ENCODE measurements around the gene ASF1A.
"Not testable (repeated sequence)": the region's sequence is repeated elsewhere in the genome, so short reads cannot be mapped to it uniquely, and the experiment has no call there.

The ASF1A gene

DNA sequence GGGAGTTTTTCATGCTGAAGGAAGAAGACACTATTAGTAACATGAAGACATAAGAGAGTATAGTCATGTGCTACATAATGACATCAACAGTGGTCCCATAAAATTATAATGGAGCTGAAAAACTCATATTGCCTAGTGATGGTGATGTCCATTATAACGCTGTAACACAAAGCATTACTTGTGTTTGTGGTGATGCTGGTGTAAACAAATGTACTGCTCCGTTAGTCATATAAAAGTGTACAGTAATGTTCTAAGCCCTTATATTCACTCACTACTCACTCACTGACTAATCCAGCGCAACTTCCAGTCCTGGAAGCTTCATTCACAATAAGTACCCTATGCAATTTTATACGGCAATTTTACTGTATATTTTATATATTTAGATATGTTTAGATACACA, 26.8 kb upstream of the ASF1A start:
- H3K9ac ChIP-seq (ENCODE audit: low read length): no peak overlapping the region
- no peaks in the 10 kb centered on the region for H3K27me3 ChIP-seq (ENCODE audit: low read length)
- H3K27ac ChIP-seq (ENCODE audit: low read depth, low read length): no peak overlapping the region
- TF ChIP-seq, protein P1, sequence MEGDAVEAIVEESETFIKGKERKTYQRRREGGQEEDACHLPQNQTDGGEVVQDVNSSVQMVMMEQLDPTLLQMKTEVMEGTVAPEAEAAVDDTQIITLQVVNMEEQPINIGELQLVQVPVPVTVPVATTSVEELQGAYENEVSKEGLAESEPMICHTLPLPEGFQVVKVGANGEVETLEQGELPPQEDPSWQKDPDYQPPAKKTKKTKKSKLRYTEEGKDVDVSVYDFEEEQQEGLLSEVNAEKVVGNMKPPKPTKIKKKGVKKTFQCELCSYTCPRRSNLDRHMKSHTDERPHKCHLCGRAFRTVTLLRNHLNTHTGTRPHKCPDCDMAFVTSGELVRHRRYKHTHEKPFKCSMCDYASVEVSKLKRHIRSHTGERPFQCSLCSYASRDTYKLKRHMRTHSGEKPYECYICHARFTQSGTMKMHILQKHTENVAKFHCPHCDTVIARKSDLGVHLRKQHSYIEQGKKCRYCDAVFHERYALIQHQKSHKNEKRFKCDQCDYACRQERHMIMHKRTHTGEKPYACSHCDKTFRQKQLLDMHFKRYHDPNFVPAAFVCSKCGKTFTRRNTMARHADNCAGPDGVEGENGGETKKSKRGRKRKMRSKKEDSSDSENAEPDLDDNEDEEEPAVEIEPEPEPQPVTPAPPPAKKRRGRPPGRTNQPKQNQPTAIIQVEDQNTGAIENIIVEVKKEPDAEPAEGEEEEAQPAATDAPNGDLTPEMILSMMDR (IDR thresholded peaks at IDR 0.05; ENCODE audit: insufficient read depth, low read length, poor library complexity, severe bottlenecking): no peak
- no peak for TF ChIP-seq EZH2phosphoT487 (conservative IDR thresholded peaks at IDR 0.05; ENCODE audit: low read length)
- H3K9me3 ChIP-seq (ENCODE audit: insufficient read depth, low read length): no peaks in the 10 kb centered on the region
- no peaks in the 10 kb centered on the region for H3F3A ChIP-seq (ENCODE audit: insufficient read depth)
- no peaks in the 10 kb centered on the region for H3K36me3 ChIP-seq (ENCODE audit: low read length)
- H3K4me3 ChIP-seq (ENCODE audit: insufficient read depth, low read length, poor library complexity, severe bottlenecking): no peak overlapping the region
- H3K79me2 ChIP-seq (ENCODE audit: insufficient read depth, low read length): peaks cover 22% of the 10 kb centered on the region
- H2AFZ ChIP-seq (ENCODE audit: low read depth, low read length, severe bottlenecking): no peak overlapping the region
- H4K20me1 ChIP-seq (ENCODE audit: low read depth, low read length): no peaks in the 10 kb centered on the region
- no peak overlapping the region for H3K4me2 ChIP-seq (ENCODE audit: low read depth, low read length, poor library complexity, severe bottlenecking)
- H3K9me2 ChIP-seq (replicated peaks; ENCODE audit: insufficient read depth, low read length): no peaks in the 10 kb centered on the region

DNA sequence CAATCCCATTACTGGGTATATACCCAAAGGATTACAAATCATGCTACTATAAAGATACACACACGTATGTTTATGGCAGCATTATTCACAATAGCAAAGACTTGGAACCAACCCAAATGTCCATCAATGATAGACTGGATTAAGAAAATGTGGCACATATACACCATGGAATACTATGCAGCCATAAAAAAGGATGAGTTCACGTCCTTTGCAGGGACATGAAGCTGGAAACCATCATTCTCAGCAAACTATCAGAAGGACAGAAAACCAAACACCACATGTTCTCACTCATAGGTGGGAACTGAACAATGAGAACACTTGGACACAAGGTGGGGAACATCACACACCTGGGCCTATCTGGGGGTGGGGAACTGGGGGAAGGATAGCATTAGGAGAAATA, 25.1 kb upstream of the ASF1A start:
- H3K79me2 ChIP-seq (ENCODE audit: insufficient read depth, low read length): peaks cover 19% of the 10 kb centered on the region
- not testable (repeated sequence) for H3K4me2 ChIP-seq (ENCODE audit: low read depth, low read length, poor library complexity, severe bottlenecking); H3K27me3 ChIP-seq (ENCODE audit: low read length); H3F3A ChIP-seq (ENCODE audit: insufficient read depth); H2AFZ ChIP-seq (ENCODE audit: low read depth, low read length, severe bottlenecking); H3K4me3 ChIP-seq (ENCODE audit: insufficient read depth, low read length, poor library complexity, severe bottlenecking); H3K9ac ChIP-seq (ENCODE audit: low read length); H3K9me2 ChIP-seq (replicated peaks; ENCODE audit: insufficient read depth, low read length); H3K27ac ChIP-seq (ENCODE audit: low read depth, low read length); H4K20me1 ChIP-seq (ENCODE audit: low read depth, low read length); H3K9me3 ChIP-seq (ENCODE audit: insufficient read depth, low read length); H3K36me3 ChIP-seq (ENCODE audit: low read length)

DNA sequence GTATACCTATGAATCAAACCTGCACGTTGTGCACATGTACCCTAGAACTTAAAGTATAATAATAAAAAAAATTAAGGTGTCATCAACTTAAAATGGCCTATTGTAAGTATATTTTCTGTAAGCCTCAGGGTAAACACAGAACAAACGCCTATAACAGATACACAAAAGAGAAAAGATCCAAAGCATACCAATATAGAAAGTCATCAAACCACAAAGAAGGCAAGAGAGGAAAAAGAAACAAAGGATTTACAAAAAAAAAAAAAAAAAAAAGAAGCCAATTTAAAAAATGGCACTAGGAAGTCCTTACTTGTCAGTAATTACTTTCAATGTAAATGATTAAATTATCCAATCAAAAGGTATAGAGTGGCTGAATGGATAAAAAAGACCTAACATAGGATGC, 24.6 kb upstream of the ASF1A start:
- Histone ChIP-seq H3K4me2 (ENCODE audit: low read depth, low read length, poor library complexity, severe bottlenecking) (no peak overlapping the region), H4K20me1 (ENCODE audit: low read depth, low read length) (no peaks in the 10 kb centered on the region), H3K36me3 (ENCODE audit: low read length) (no peaks in the 10 kb centered on the region), H3K9ac (ENCODE audit: low read length) (no peak overlapping the region), H3K79me2 (ENCODE audit: insufficient read depth, low read length) (peaks cover 18% of the 10 kb centered on the region), H3K27me3 (ENCODE audit: low read length) (no peaks in the 10 kb centered on the region), H2AFZ (ENCODE audit: low read depth, low read length, severe bottlenecking) (no peak overlapping the region), H3K27ac (ENCODE audit: low read depth, low read length) (no peak overlapping the region), H3K9me2 (replicated peaks; ENCODE audit: insufficient read depth, low read length) (no peaks in the 10 kb centered on the region), H3K4me3 (ENCODE audit: insufficient read depth, low read length, poor library complexity, severe bottlenecking) (no peak overlapping the region), H3F3A (ENCODE audit: insufficient read depth) (no peaks in the 10 kb centered on the region), H3K9me3 (ENCODE audit: insufficient read depth, low read length) (no peaks in the 10 kb centered on the region)
- TF ChIP-seq, protein P1 (IDR thresholded peaks at IDR 0.05; ENCODE audit: insufficient read depth, low read length, poor library complexity, severe bottlenecking): no peak
- no peak for TF ChIP-seq EZH2phosphoT487 (conservative IDR thresholded peaks at IDR 0.05; ENCODE audit: low read length)

DNA sequence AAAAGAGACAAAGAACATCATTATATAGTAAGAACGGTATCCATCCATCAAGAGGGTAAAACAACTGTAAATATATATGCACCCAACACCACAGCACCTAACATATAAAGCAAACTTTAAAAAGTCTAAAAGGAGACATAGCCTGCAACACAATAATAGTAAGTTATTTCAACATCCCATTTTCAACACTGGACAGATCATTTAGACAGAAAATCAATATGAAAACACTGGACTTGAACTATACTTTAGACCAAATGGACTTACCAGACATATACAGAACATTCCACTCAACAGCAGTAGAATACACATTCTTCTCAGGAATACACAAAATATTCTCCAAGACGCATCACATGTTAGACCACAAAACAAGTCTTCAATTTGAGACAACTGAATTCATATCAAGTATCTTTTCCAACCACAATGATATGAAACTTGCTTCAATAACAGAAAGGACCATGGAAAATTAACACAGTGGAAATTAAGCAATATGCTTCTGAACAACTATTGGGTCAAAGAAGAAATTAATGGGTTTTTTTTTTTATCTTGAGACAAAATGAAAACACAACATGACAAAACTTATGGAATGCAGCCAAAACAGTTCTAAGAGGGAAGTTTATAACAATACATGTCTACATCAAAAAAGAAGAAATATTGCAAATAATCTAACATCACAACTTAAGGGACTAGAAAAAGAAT, 23.9 kb upstream of the ASF1A start:
- Histone ChIP-seq H4K20me1 (ENCODE audit: low read depth, low read length) (no peaks in the 10 kb centered on the region), H3K9me3 (ENCODE audit: insufficient read depth, low read length) (no peaks in the 10 kb centered on the region), H2AFZ (ENCODE audit: low read depth, low read length, severe bottlenecking) (no peak overlapping the region), H3K9ac (ENCODE audit: low read length) (no peak overlapping the region), H3K79me2 (ENCODE audit: insufficient read depth, low read length) (peaks cover 16% of the 10 kb centered on the region), H3K36me3 (ENCODE audit: low read length) (no peaks in the 10 kb centered on the region), H3K27me3 (ENCODE audit: low read length) (no peaks in the 10 kb centered on the region), H3K4me3 (ENCODE audit: insufficient read depth, low read length, poor library complexity, severe bottlenecking) (no peak overlapping the region), H3K4me2 (ENCODE audit: low read depth, low read length, poor library complexity, severe bottlenecking) (no peak overlapping the region), H3F3A (ENCODE audit: insufficient read depth) (no peaks in the 10 kb centered on the region), H3K27ac (ENCODE audit: low read depth, low read length) (no peak overlapping the region), H3K9me2 (replicated peaks; ENCODE audit: insufficient read depth, low read length) (no peaks in the 10 kb centered on the region)
- TF ChIP-seq, protein P1 (IDR thresholded peaks at IDR 0.05; ENCODE audit: insufficient read depth, low read length, poor library complexity, severe bottlenecking): no peak
- TF ChIP-seq EZH2phosphoT487 (conservative IDR thresholded peaks at IDR 0.05; ENCODE audit: low read length): no peak

All from SU-DHL-6 (cell line).